Endodermal cell (in vitro differentiated cells): ENCODE measurements around the gene SPTBN2. TPM values are rescaled to one million over a fixed set of nuclear protein-coding genes. Genes with fewer than 3 reads are reported as not detected.

Experiments
- DNase-seq: peaks from one replicate; pipeline ENCODE4 v3.0.0-alpha.2; 2017
- H3K27ac ChIP-seq: 2 replicates; pipeline ENCODE4 v1.5.1; 2013; ENCODE audit warnings: mild to moderate bottlenecking, low read depth, low read length, moderate library complexity
- H3K27me3 ChIP-seq: 2 replicates; pipeline ENCODE4 v1.6.1; 2013; ENCODE audit warnings: mild to moderate bottlenecking, low read length, moderate library complexity; ENCODE audit not compliant: insufficient read depth, control insufficient read depth, poor library complexity, severe bottlenecking
- H3K36me3 ChIP-seq: 2 replicates; pipeline ENCODE4 v1.7.0; 2013; ENCODE audit warnings: mild to moderate bottlenecking, low read length, moderate library complexity; ENCODE audit not compliant: control insufficient read depth, insufficient read depth
- H3K4me1 ChIP-seq: one replicate; pipeline ENCODE4 v1.7.0; 2013; ENCODE audit warnings: low read length; ENCODE audit not compliant: control insufficient read depth, insufficient read depth
- H3K4me3 ChIP-seq: 2 replicates; pipeline ENCODE4 v1.5.1; 2013; ENCODE audit warnings: mild to moderate bottlenecking, low read length, moderate library complexity
- H3K9ac ChIP-seq: 2 replicates; pipeline ENCODE4 v1.6.1; 2013; ENCODE audit warnings: mild to moderate bottlenecking, low read length, moderate library complexity; ENCODE audit not compliant: poor library complexity, severe bottlenecking; ENCODE audit errors: extremely low read depth
- H3K9me3 ChIP-seq: 2 replicates; pipeline ENCODE4 v1.6.1; 2013; ENCODE audit warnings: mild to moderate bottlenecking, low read length, moderate library complexity; ENCODE audit not compliant: control insufficient read depth
- H3K27ac Mint-ChIP-seq: 2 replicates; pipeline ENCODE4 v1.8.0; 2020; ENCODE audit warnings: mixed read lengths
- H3K27me3 Mint-ChIP-seq: 2 replicates; pipeline ENCODE4 v1.8.0; 2021; ENCODE audit warnings: mild to moderate bottlenecking, mixed read lengths; ENCODE audit not compliant: insufficient read depth
- H3K36me3 Mint-ChIP-seq: 2 replicates; pipeline ENCODE4 v1.8.0; 2020; ENCODE audit warnings: low read depth, mixed read lengths
- H3K4me1 Mint-ChIP-seq: 2 replicates; pipeline ENCODE4 v1.8.0; 2020; ENCODE audit warnings: mixed read lengths
- H3K4me3 Mint-ChIP-seq: 2 replicates; pipeline ENCODE4 v1.8.0; 2020; ENCODE audit warnings: mild to moderate bottlenecking, moderate library complexity, mixed read lengths
- H3K9me3 Mint-ChIP-seq: 2 replicates; pipeline ENCODE4 v1.8.0; 2020; ENCODE audit warnings: mild to moderate bottlenecking, mixed read lengths
- WGBS, 2 experiments: methylation state at CpG; one replicate each; pipeline versions ENCODE4 v1.1.5 to v1.1.7; 2013; ENCODE audit warnings: missing lambda C conversion rate in 2 of 2, mixed read lengths in 1 of 2; ENCODE audit not compliant: insufficient coverage in 1 of 2, insufficient read length in 1 of 2; 5-methylcytosine and 5-hydroxymethylcytosine counted together
- total RNA-seq, 2 donors: library from RNA; stranded (reverse); fragmentation: NEBNext Ultra II Directional in 1 of 2; extraction: Animal tissue kit (Norgen Biotek cat#: 25700) in 1 of 2; gene quantifications; 2 replicates in 1 of 2; 3 replicates in 1 of 2; pipeline ENCODE4 v1.2.1, GENCODE V29; 2021
- TF ChIP-seq, protein P1 (sequence below): fragments of 200-600 bp; sonication (generic); conservative IDR thresholded peaks from 2 replicates; pipeline ENCODE4 v1.5.0; 2021; ENCODE audit warnings: antibody characterized with exemption, mild to moderate bottlenecking

The SPTBN2 gene
- total RNA-seq, 2 donors from 2014 or later, result 36.0 to 46.0 TPM

GRCh38 chr11:66670816-66671215 is 58.2 kb downstream of the SPTBN2 start:
- no peak overlapping the region for H3K27ac Mint-ChIP-seq

GRCh38 chr11:66665369-66665768 is 63.6 kb downstream of the SPTBN2 start:
- no peak overlapping the region for H3K4me3 ChIP-seq
- H3K27me3 ChIP-seq, result no peaks in the 10 kb centered on the region
- H3K36me3 ChIP-seq, result peaks cover 83% of the 10 kb centered on the region
- 93 to 98% methylated on average over 7 to 11 of the region's 11 CpGs for WGBS, 2 experiments
- Mint-ChIP-seq H3K27me3 (no peaks in the 10 kb centered on the region), H3K4me1 (no peaks in the 10 kb centered on the region), H3K9me3 (no peaks in the 10 kb centered on the region), H3K27ac (peak overlapping the region; percentile 10), H3K4me3 (no peak overlapping the region), H3K36me3 (peaks cover 59% of the 10 kb centered on the region)
- no peak overlapping the region for H3K9ac ChIP-seq
- no peak overlapping the region for H3K27ac ChIP-seq
- no peak for DNase-seq
- TF ChIP-seq, protein P1, sequence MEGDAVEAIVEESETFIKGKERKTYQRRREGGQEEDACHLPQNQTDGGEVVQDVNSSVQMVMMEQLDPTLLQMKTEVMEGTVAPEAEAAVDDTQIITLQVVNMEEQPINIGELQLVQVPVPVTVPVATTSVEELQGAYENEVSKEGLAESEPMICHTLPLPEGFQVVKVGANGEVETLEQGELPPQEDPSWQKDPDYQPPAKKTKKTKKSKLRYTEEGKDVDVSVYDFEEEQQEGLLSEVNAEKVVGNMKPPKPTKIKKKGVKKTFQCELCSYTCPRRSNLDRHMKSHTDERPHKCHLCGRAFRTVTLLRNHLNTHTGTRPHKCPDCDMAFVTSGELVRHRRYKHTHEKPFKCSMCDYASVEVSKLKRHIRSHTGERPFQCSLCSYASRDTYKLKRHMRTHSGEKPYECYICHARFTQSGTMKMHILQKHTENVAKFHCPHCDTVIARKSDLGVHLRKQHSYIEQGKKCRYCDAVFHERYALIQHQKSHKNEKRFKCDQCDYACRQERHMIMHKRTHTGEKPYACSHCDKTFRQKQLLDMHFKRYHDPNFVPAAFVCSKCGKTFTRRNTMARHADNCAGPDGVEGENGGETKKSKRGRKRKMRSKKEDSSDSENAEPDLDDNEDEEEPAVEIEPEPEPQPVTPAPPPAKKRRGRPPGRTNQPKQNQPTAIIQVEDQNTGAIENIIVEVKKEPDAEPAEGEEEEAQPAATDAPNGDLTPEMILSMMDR, result no peak
- H3K9me3 ChIP-seq, result no peaks in the 10 kb centered on the region
- no peaks in the 10 kb centered on the region for H3K4me1 ChIP-seq

More at GRCh38 chr11:66670816-66671215, 58.2 kb downstream of the SPTBN2 start:
- no peak for DNase-seq
- H3K27ac ChIP-seq, result no peak overlapping the region
- Mint-ChIP-seq H3K27me3 (no peaks in the 10 kb centered on the region), H3K36me3 (peaks cover 45% of the 10 kb centered on the region), H3K9me3 (no peaks in the 10 kb centered on the region), H3K4me1 (peaks cover 18% of the 10 kb centered on the region), H3K4me3 (no peak overlapping the region)
- peaks cover 63% of the 10 kb centered on the region for H3K36me3 ChIP-seq
- H3K27me3 ChIP-seq, result no peaks in the 10 kb centered on the region
- WGBS, 2 experiments, result 93 to 94% methylated on average over 3 to 5 of the region's 5 CpGs
- no peak overlapping the region for H3K4me3 ChIP-seq
- no peak overlapping the region for H3K9ac ChIP-seq
- no peaks in the 10 kb centered on the region for H3K4me1 ChIP-seq
- TF ChIP-seq, protein P1, result no peak
- no peaks in the 10 kb centered on the region for H3K9me3 ChIP-seq

DNA sequence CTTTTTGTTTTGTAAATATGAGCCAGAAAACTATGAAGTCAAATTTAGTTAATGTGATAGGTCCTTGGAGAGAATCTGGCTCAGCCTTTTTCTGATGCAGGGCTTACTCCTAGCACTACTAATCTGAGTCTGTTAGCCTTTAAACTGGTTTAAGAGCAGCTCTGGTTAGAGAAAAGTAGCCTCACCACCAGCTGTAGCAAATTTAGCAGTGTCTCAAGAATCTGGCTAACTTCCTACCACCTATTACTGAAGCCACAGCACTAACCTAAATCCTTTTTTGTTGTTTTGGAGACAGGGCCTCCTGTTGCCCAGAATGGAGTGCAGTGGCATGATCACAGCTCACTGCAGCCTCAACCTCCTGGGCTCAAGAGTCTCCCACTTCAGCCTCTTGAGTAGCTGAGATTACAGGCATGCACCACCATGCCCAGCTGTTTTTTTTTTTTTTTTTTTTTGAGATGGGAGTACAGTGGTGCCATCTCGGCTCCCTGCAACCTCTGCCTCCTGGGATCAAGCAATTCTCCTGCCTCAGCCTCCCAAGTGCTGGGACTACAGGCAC is 65.2 kb downstream of the SPTBN2 start:
- Mint-ChIP-seq H3K27me3 (no peaks in the 10 kb centered on the region), H3K36me3 (peaks cover 66% of the 10 kb centered on the region), H3K27ac (no peak overlapping the region), H3K4me3 (no peak overlapping the region), H3K9me3 (no peaks in the 10 kb centered on the region), H3K4me1 (peaks cover 5% of the 10 kb centered on the region)
- Histone ChIP-seq H3K36me3 (peaks cover 82% of the 10 kb centered on the region), H3K4me1 (no peaks in the 10 kb centered on the region), H3K4me3 (no peak overlapping the region), H3K27me3 (no peaks in the 10 kb centered on the region), H3K27ac (no peak overlapping the region), H3K9me3 (no peaks in the 10 kb centered on the region), H3K9ac (no peak overlapping the region)
- TF ChIP-seq, protein P1, result no peak
- WGBS, 2 experiments, result 75% methylated on average over 1 of the region's 1 CpG; no CpG with 5 or more reads in 1 of the 2 experiments
- DNase-seq, result no peak
